Ovary (tissue), 9 donors: ENCODE measurements around the gene HHAT. TPM values are rescaled to one million over a fixed set of nuclear protein-coding genes. Genes with fewer than 3 reads are reported as not detected.

Source experiments
- DNase-seq, 5 donors: peaks; one replicate each; pipeline ENCODE4 v3.0.0-alpha.2; 2019 to 2020
- H3K27ac ChIP-seq, 2 donors: fragments of 200-600 bp; one replicate each; pipeline versions ENCODE4 v1.5.1 to v1.8.0; 2019 to 2022
- H3K27me3 ChIP-seq: fragments of 200-600 bp; one replicate; pipeline ENCODE4 v1.8.0; 2022
- H3K36me3 ChIP-seq: fragments of 200-600 bp; sonication (generic); one replicate; pipeline ENCODE4 v1.5.1; 2019
- H3K4me1 ChIP-seq: one replicate; pipeline ENCODE4 v1.8.1; 2013; ENCODE audit warnings: mild to moderate bottlenecking, moderate library complexity; ENCODE audit not compliant: insufficient read depth
- H3K4me3 ChIP-seq: fragments of 200-600 bp; sonication (generic); one replicate; pipeline ENCODE4 v1.5.1; 2017
- H3K9me3 ChIP-seq, 2 donors: fragments of 200-600 bp in 1 of 2; sonication (generic) in 1 of 2; one replicate each; pipeline versions ENCODE4 v1.5.1 to v1.8.1; 2013 to 2019; ENCODE audit warnings: mild to moderate bottlenecking in 1 of 2, moderate library complexity in 1 of 2
- CTCF ChIP-seq, 3 donors: fragments of 450-650 bp in 2 of 3; fragments of 200-600 bp in 1 of 3; IDR thresholded peaks; one replicate each; pipeline versions ENCODE4 v1.5.1 to v1.8.0; 2016 to 2022; ENCODE audit warnings: antibody characterized with exemption in 3 of 3, mild to moderate bottlenecking in 1 of 3
- EP300 ChIP-seq: sonication (generic); formaldehyde crosslinking; IDR thresholded peaks from one replicate; pipeline ENCODE4 v1.6.1; 2017; ENCODE audit warnings: antibody characterized with exemption
- POLR2A ChIP-seq: fragments of 450-650 bp; IDR thresholded peaks from one replicate; pipeline ENCODE4 v1.6.1; 2017; ENCODE audit warnings: antibody characterized with exemption, mild to moderate bottlenecking, moderate library complexity
- WGBS, 3 donors: extraction: QIAGEN DNeasy Blood & Tissue Kit in 1 of 3; methylation state at CpG; one replicate each; pipeline versions ENCODE4 v1.1.5 to v1.1.7; 2013 to 2017; 5-methylcytosine and 5-hydroxymethylcytosine counted together
- intact Hi-C, 4 donors: fragments of 100-400 bp; cut with DNase I; formaldehyde crosslinking; loops; one replicate each; pipeline versions ENCODE4 v1.11.0 to v1.15.1; 2022 to 2023
- polyA plus RNA-seq, 2 donors: library from polyadenylated mRNA; stranded (reverse); fragments of 200-250 nt in 1 of 2; fragments of 350-450 nt in 1 of 2; fragmentation: Illumina TruSeq in 1 of 2; extraction: RNeasy Lipid Tissue Mini Kit (QIAGEN cat#74804) in 1 of 2; gene quantifications; one replicate each; pipeline ENCODE4 v1.2.3, GENCODE V29; 2013 to 2014
- total RNA-seq, 7 donors: library from RNA; depleted of rRNA in 2 of 7; stranded (reverse); fragments of >200 nt in 2 of 7; fragmentation: NEBNext Ultra II Directional in 3 of 7; extraction: Animal tissue kit (Norgen Biotek cat#: 25700) in 3 of 7; gene quantifications; one replicate each; pipeline versions ENCODE4 v1.1.0 to v1.2.4, GENCODE V29; 2016 to 2023
- donor health status: DM: no; HTN: no; CAD: no; lungs with moderate emphysema.
- donor health status: DM: no; HTN: no; CAD: no.
- donor health status: Bipolar disorder and iron deficiency.
- donor health status: DM: yes; HTN: yes; CAD: no.
- donor health status: DM: no; HTN: no; CAD: no.
- donor health status: DM: yes; HTN: yes; CAD: no.

Gene HHAT
- total and polyA plus RNA-seq, 9 donors = 2.1 to 10.5 (median 4.1) TPM

GRCh38 chr1:210445485-210445884, 116.8 kb downstream of the HHAT start:
- H3K36me3 ChIP-seq = no peaks in the 10 kb centered on the region
- H3K4me1 ChIP-seq = no peaks in the 10 kb centered on the region
- H3K9me3 ChIP-seq = no peaks in the 10 kb centered on the region
- no peak overlapping the region for H3K4me3 ChIP-seq
- no peak for DNase-seq
- intact Hi-C loops = loop anchor here in 1 of 4 donors (5.0 kb wide), 1 partner anchor 687 kb away; the partner anchor contains the start of gene KCNH1
- H3K27ac ChIP-seq = no peak overlapping the region
- H3K27me3 ChIP-seq = no peaks in the 10 kb centered on the region
- TF ChIP-seq CTCF (IDR thresholded peaks at IDR 0.05) = no peak
- TF ChIP-seq EP300 = no peak
- TF ChIP-seq POLR2A = no peak

- Histone ChIP-seq H3K4me3 (no peak overlapping the region), H3K4me1 (no peaks in the 10 kb centered on the region), H3K36me3 (no peaks in the 10 kb centered on the region), H3K9me3 (no peaks in the 10 kb centered on the region), H3K27me3 (no peaks in the 10 kb centered on the region), H3K27ac (no peak overlapping the region)
- intact Hi-C loops = loop anchor here in 1 of 4 donors (5.0 kb wide), 1 partner anchor 686 kb away; the partner anchor contains the start of gene KCNH1
- TF ChIP-seq CTCF (IDR thresholded peaks at IDR 0.05) (no peak), EP300 (no peak), POLR2A (no peak)
- DNase-seq = no peak
- WGBS, 3 donors = 78 to 83% (median 82%) methylated on average over 7 of the region's 7 CpGs
Observed at GRCh38 chr1:210445931-210446330, 117.2 kb downstream of the HHAT start.

- intact Hi-C loops = loop anchor here in 1 of 4 donors (5.0 kb wide), 1 partner anchor 686 kb away; the partner anchor contains the start of gene KCNH1
- TF ChIP-seq EP300 (no peak), POLR2A (no peak), CTCF (IDR thresholded peaks at IDR 0.05) (no peak)
- no peaks in the 10 kb centered on the region for H3K27me3 ChIP-seq
Observed at GRCh38 chr1:210446479-210446878, 117.8 kb downstream of the HHAT start.

GRCh38 chr1:210447456-210448057, 118.9 kb downstream of the HHAT start:
- intact Hi-C loops = loop anchor here in 1 of 4 donors (5.0 kb wide), 1 partner anchor 685 kb away; the partner anchor contains the start of gene KCNH1
- TF ChIP-seq EP300 = no peak
- no peak for TF ChIP-seq POLR2A
- no peak for TF ChIP-seq CTCF (IDR thresholded peaks at IDR 0.05)
- DNase-seq = no peak
- Histone ChIP-seq H3K36me3 (no peaks in the 10 kb centered on the region), H3K4me1 (no peaks in the 10 kb centered on the region), H3K27me3 (no peaks in the 10 kb centered on the region), H3K27ac (no peak overlapping the region), H3K9me3 (no peaks in the 10 kb centered on the region), H3K4me3 (no peak overlapping the region)
- WGBS, 3 donors = 75 to 84% (median 80%) methylated on average over 5 of the region's 5 CpGs

More at GRCh38 chr1:210446479-210446878, 117.8 kb downstream of the HHAT start:
- H3K27ac ChIP-seq = no peak overlapping the region
- no peak overlapping the region for H3K4me3 ChIP-seq
- no peaks in the 10 kb centered on the region for H3K4me1 ChIP-seq
- DNase-seq = no peak
- no peaks in the 10 kb centered on the region for H3K36me3 ChIP-seq
- no peaks in the 10 kb centered on the region for H3K9me3 ChIP-seq
- WGBS, 3 donors = 66 to 72% (median 69%) methylated on average over 9 of the region's 9 CpGs
